GM12801 (cell line): ENCODE data around the gene SGSM1.
A peak's percentile ranks its signal among the peaks of the same experiment; 100 is the strongest.

Source experiments
- TF ChIP-seq, protein P1 (sequence below): IDR thresholded peaks from one replicate; pipeline ENCODE4 v1.5.1; 2011; ENCODE audit warnings: control low read depth; ENCODE audit not compliant: insufficient read length; ENCODE audit errors: extremely low read depth

The SGSM1 gene, protein sequence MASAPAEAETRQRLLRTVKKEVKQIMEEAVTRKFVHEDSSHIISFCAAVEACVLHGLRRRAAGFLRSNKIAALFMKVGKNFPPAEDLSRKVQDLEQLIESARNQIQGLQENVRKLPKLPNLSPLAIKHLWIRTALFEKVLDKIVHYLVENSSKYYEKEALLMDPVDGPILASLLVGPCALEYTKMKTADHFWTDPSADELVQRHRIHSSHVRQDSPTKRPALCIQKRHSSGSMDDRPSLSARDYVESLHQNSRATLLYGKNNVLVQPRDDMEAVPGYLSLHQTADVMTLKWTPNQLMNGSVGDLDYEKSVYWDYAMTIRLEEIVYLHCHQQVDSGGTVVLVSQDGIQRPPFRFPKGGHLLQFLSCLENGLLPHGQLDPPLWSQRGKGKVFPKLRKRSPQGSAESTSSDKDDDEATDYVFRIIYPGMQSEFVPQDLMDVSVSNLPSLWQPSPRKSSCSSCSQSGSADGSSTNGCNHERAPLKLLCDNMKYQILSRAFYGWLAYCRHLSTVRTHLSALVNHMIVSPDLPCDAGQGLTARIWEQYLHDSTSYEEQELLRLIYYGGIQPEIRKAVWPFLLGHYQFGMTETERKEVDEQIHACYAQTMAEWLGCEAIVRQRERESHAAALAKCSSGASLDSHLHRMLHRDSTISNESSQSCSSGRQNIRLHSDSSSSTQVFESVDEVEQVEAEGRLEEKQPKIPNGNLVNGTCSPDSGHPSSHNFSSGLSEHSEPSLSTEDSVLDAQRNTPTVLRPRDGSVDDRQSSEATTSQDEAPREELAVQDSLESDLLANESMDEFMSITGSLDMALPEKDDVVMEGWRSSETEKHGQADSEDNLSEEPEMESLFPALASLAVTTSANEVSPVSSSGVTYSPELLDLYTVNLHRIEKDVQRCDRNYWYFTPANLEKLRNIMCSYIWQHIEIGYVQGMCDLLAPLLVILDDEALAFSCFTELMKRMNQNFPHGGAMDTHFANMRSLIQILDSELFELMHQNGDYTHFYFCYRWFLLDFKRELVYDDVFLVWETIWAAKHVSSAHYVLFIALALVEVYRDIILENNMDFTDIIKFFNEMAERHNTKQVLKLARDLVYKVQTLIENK

DNA sequence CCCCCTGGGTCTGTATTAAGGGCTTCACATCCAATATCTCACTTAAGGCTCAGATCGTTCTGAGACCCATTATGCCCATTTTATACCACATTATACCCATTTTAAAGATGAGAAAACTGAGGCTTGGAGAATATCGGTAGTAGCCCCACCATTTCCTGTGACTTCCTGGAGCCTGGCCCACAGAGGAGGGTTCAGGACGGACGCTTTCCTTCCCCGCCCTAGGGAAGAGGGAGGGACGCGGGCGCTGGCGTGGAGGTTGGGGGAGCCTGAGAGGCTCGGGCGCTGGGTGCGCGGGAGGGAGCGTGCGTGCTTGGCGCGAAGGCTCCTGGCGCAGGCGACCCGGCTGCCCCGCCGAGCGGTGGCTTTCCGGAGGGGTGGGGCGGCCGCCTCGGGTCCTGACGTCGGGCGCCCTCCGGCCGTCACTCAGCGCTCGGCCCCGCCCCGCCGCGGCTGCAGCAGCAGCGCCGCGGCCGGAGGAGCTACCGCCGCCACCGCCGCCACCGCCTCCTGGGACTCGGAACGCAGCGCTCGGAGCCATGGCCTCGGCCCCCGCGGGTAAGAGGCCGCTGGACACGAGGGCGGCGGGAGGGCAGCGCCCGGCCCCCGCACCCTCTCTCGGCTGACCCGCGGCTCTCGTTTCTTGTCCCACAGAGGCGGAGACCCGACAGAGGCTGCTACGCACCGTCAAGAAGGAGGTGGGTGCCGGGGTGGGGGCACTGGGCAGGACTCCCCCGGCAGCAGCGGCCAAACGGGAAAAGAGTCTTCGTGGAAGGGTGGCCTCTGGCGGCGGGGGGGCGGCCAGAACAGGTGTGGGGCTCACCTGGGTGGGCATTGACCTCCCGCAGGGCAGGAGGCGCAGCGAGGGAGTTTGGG, at the start of gene SGSM1:
SGSM1 (plus strand) TSS at position 422 of the 873 bp plus-strand sequence; CDS start at position 537, 115 bp downstream.
- TF ChIP-seq, protein P1, sequence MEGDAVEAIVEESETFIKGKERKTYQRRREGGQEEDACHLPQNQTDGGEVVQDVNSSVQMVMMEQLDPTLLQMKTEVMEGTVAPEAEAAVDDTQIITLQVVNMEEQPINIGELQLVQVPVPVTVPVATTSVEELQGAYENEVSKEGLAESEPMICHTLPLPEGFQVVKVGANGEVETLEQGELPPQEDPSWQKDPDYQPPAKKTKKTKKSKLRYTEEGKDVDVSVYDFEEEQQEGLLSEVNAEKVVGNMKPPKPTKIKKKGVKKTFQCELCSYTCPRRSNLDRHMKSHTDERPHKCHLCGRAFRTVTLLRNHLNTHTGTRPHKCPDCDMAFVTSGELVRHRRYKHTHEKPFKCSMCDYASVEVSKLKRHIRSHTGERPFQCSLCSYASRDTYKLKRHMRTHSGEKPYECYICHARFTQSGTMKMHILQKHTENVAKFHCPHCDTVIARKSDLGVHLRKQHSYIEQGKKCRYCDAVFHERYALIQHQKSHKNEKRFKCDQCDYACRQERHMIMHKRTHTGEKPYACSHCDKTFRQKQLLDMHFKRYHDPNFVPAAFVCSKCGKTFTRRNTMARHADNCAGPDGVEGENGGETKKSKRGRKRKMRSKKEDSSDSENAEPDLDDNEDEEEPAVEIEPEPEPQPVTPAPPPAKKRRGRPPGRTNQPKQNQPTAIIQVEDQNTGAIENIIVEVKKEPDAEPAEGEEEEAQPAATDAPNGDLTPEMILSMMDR: no peak

DNA sequence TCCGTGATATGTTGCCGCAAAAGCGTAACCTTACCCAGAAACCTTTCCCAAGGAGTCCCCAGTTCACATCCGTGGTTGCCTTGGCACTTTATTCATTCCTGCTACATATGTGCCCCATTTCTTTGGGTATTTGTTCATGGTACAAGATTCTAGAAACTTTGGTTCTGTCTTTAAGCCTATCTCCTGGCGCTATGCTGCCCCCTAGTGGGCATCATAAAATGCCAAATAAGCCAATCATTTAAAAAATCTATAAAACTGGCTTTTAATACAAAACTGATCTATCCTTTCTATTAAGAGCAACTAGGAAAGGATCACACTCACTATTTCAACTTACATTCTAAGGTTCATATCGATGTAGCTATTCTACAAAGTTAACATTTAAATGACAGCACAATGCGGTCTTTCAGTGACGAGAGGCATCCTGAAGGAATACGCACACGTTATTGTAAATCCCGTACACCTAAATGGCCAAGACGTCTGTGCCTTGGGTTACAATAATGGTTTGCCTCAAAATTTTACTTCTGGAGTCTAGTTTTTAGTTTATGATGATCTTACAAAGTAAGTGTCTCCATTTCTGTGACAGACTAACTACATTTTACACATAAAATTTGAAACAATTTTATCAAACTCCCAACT, 47.7 kb upstream of the SGSM1 start:
- TF ChIP-seq, protein P1: peak; percentile 29

DNA sequence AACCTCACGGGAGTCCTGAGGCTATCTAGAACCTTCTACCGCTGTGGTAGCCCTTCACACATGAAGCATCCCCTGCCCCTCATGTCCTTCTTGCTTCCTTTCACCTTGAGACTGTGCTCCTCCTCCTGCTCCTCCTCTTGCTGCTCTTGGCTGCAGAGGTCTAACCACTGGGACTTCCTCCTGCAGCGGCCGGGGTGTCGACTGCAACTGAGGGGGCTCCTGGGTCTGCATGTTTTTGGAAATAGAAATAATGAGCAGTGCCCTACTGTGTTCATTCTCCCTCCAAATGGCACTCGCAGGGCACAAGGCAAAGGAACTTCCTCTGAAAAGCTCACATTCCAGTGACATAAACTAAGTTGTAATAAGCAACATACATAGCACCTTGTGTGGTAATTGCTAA, 46.2 kb upstream of the SGSM1 start:
- TF ChIP-seq, protein P1: no peak

DNA sequence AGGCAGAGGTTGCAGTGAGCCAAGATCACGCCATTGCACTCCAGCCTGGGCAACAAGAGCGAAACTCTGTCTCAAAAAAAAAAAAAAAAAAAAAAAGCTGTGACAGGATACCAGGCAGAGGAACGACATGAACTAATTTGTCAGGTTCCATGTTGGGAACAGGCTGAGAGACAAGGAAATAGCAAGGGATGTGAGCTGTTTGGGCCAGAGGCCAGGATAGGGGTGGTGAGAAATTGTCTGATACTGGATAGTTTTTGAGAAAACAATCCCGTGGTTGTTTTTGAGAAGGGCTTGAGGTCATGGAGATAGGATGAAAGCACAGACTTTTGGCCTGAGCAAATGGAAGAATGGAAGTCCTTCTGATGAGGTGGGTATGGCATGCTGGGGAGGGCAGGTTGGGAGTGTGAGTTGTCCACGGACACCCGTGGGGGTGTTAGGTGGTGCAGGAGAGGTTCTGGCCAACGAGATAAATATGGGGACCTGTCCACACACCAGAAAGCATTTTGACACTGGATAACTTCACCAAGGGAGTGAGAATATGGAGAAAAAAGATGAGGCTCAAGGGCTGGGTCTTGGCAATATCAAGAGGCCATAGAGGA, 45.2 kb upstream of the SGSM1 start:
- TF ChIP-seq, protein P1: no peak

DNA sequence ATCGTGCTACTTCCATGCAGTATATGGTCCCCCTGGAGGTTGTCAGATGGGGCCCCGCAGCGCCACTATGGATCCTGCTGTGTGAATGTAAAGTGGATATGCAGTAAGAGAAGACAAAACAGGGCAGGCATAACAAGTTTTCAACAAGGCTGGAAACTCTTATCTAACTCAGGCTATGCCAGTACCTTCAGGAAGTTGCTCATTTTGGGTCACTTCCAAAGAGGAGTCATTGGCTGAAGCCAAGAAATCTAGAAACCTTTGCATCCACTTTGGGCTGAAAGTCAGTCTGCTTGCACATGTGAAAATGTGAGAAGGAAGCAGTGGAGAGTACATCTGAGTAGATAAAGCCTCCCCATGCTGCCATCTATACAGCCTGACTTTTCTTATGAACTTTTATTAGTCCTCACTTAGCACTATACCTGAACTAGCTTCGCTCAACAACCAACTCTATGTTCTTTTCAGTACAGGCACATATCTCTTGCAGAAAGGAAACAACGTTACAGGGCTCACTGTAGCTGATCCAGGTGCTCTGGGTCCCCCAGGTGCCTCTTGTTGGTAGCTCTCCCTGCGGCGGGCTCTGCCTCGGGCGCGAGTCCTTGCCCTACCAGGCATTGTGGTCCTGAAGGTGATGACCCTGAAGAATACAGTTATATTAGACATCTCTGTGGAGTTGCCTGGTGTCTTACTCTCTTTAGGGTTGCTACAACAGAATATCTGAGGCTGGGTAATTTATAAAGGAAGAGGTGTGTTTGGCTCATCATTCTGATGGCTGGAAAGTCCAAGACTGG, 43.9 kb upstream of the SGSM1 start:
- TF ChIP-seq, protein P1: no peak

DNA sequence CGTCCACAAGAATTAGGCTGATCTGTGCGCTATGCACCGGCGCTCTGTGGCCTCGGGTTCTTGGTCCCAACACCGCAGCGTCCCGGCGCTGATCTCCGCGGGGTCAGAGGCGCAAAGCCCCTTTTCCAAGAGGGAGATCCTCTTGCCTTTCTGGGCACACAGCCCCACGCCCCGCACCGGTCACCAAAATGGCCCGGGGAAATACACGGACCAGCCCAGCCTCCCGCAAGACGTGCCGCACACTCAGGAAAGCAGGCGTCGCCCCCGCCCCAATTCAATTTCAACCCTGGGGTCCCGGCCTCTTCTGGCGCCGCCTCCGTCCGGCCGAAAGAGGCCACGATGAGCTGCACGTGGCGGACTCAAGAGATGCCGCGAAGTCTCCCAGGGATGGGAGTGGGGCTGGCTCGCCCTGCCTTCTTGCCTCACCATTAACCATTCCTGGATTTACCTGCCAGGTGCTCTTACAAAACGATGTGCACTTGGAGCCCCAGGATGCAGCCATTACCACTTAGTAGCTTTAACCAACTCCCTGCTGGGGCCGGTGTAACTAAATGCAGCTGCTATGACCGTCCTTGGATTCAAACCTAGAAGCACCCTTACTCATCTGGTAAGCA, 42.0 kb upstream of the SGSM1 start:
- TF ChIP-seq, protein P1: no peak
